NOMO-1 treated with DMSO at 0.1 percent for 48 hours (cell line): ENCODE results near the gene ADAMTS8.

Experiments used
- DNase-seq: peaks from one replicate; lab custom pipeline; 2025; ENCODE audit not compliant: unreplicated experiment; lab: John Stamatoyannopoulos, UW

Gene ADAMTS8

GRCh38 chr11:130420478-130421198 lies 7.8 kb downstream of the ADAMTS8 start:
- peak; percentile 39 for DNase-seq

- no peak for DNase-seq
These were observed 9.7 kb downstream of the ADAMTS8 start for GRCh38 chr11:130418756-130419155.

GRCh38 chr11:130418210-130418609 lies 10.2 kb downstream of the ADAMTS8 start:
- DNase-seq = no peak

- no peak for DNase-seq
These were observed 11.5 kb downstream of the ADAMTS8 start for GRCh38 chr11:130416906-130417305.

- DNase-seq = no peak
These were observed 11.9 kb downstream of the ADAMTS8 start for GRCh38 chr11:130416530-130416882.

- DNase-seq = no peak
These were observed 12.5 kb downstream of the ADAMTS8 start for GRCh38 chr11:130415731-130416529.

- DNase-seq = no peak
These were observed 14.0 kb downstream of the ADAMTS8 start for GRCh38 chr11:130414107-130415080.

- DNase-seq = no peak
These were observed 14.9 kb downstream of the ADAMTS8 start for GRCh38 chr11:130413405-130414106.

GRCh38 chr11:130411223-130411622 lies 17.2 kb downstream of the ADAMTS8 start:
- no peak for DNase-seq

GRCh38 chr11:130409594-130410388 lies 18.6 kb downstream of the ADAMTS8 start:
- no peak for DNase-seq

GRCh38 chr11:130408901-130409300 lies 19.5 kb downstream of the ADAMTS8 start:
- no peak for DNase-seq

- DNase-seq = no peak
These were observed 20.0 kb downstream of the ADAMTS8 start for GRCh38 chr11:130408401-130408890.

GRCh38 chr11:130407978-130408377 lies 20.4 kb downstream of the ADAMTS8 start:
- no peak for DNase-seq

GRCh38 chr11:130405428-130405827 lies 23.0 kb downstream of the ADAMTS8 start:
- DNase-seq = no peak

GRCh38 chr11:130404727-130405126 lies 23.7 kb downstream of the ADAMTS8 start:
- no peak for DNase-seq

GRCh38 chr11:130403967-130404366 lies 24.4 kb downstream of the ADAMTS8 start:
- no peak for DNase-seq

GRCh38 chr11:130403271-130403804 lies 25.1 kb downstream of the ADAMTS8 start:
- DNase-seq = no peak

- peak; percentile 45 for DNase-seq
These were observed 25.8 kb downstream of the ADAMTS8 start for GRCh38 chr11:130402570-130402969.

- DNase-seq = peak; percentile 54
These were observed 27.5 kb downstream of the ADAMTS8 start for GRCh38 chr11:130400781-130401483.
